ENCODE data around the gene EEF1G.

DNA sequence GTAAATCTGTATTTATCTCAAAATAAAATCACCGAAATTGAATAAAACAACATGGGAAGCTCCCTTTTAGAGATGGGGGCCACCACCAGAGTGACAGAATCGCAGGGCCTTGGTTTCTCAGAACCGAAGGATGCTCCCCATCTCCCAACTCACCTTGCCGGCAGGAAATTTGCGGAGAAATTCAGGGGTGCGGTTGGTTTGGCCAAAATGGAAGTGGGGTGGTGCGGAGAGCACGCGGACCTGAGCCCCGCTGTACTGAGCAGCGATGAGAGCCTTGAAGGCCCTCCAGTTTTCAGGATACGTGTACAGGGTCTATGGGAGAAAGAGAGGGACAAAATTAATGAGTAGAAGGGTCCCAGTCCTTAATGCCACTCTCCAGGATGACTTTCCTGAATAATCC lies 1.3 kb downstream of the EEF1G start:
- TF ChIP-seq, protein P1, sequence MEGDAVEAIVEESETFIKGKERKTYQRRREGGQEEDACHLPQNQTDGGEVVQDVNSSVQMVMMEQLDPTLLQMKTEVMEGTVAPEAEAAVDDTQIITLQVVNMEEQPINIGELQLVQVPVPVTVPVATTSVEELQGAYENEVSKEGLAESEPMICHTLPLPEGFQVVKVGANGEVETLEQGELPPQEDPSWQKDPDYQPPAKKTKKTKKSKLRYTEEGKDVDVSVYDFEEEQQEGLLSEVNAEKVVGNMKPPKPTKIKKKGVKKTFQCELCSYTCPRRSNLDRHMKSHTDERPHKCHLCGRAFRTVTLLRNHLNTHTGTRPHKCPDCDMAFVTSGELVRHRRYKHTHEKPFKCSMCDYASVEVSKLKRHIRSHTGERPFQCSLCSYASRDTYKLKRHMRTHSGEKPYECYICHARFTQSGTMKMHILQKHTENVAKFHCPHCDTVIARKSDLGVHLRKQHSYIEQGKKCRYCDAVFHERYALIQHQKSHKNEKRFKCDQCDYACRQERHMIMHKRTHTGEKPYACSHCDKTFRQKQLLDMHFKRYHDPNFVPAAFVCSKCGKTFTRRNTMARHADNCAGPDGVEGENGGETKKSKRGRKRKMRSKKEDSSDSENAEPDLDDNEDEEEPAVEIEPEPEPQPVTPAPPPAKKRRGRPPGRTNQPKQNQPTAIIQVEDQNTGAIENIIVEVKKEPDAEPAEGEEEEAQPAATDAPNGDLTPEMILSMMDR (IDR thresholded peaks at IDR 0.05): no peak
- TF ChIP-seq POLR2AphosphoS5 (IDR thresholded peaks at IDR 0.05; ENCODE audit: low read depth, low read length) (no peak), TCF7L2 (IDR thresholded peaks at IDR 0.05; ENCODE audit: low read depth, low read length) (no peak), REST (IDR thresholded peaks at IDR 0.05; ENCODE audit: insufficient read depth in 1 of 2, low read depth in 2 of 2, low read length in 1 of 2) (no peak)
